IPS-20b (cell line): Measurements from ENCODE around the gene TUT4.

ENCODE experiments used
- H3K27ac ChIP-seq: one replicate; pipeline ENCODE4 v1.5.1; 2013; ENCODE audit warnings: low read length
- H3K27me3 ChIP-seq: 2 replicates; pipeline ENCODE4 v1.6.1; 2013; ENCODE audit warnings: mild to moderate bottlenecking, low read length, inconsistent platforms; ENCODE audit not compliant: insufficient read depth
- H3K36me3 ChIP-seq: 2 replicates; pipeline ENCODE4 v1.6.1; 2013; ENCODE audit warnings: low read depth, mild to moderate bottlenecking, inconsistent platforms, low read length, moderate library complexity; ENCODE audit not compliant: insufficient read depth
- H3K4me1 ChIP-seq: 2 replicates; pipeline ENCODE4 v1.6.1; 2013; ENCODE audit warnings: mild to moderate bottlenecking, control low read depth, inconsistent platforms, low read length, moderate library complexity; ENCODE audit not compliant: insufficient read depth
- H3K4me3 ChIP-seq: 2 replicates; pipeline ENCODE4 v1.5.1; 2013; ENCODE audit warnings: mild to moderate bottlenecking, low read length, inconsistent platforms
- H3K9ac ChIP-seq: 2 replicates; pipeline ENCODE4 v1.6.1; 2013; ENCODE audit warnings: low read depth, mild to moderate bottlenecking, inconsistent platforms, low read length, moderate library complexity
- H3K9me3 ChIP-seq: 2 replicates; pipeline ENCODE4 v1.6.1; 2013; ENCODE audit warnings: mild to moderate bottlenecking, low read depth, low read length, inconsistent platforms; ENCODE audit not compliant: insufficient read depth

The TUT4 gene, protein sequence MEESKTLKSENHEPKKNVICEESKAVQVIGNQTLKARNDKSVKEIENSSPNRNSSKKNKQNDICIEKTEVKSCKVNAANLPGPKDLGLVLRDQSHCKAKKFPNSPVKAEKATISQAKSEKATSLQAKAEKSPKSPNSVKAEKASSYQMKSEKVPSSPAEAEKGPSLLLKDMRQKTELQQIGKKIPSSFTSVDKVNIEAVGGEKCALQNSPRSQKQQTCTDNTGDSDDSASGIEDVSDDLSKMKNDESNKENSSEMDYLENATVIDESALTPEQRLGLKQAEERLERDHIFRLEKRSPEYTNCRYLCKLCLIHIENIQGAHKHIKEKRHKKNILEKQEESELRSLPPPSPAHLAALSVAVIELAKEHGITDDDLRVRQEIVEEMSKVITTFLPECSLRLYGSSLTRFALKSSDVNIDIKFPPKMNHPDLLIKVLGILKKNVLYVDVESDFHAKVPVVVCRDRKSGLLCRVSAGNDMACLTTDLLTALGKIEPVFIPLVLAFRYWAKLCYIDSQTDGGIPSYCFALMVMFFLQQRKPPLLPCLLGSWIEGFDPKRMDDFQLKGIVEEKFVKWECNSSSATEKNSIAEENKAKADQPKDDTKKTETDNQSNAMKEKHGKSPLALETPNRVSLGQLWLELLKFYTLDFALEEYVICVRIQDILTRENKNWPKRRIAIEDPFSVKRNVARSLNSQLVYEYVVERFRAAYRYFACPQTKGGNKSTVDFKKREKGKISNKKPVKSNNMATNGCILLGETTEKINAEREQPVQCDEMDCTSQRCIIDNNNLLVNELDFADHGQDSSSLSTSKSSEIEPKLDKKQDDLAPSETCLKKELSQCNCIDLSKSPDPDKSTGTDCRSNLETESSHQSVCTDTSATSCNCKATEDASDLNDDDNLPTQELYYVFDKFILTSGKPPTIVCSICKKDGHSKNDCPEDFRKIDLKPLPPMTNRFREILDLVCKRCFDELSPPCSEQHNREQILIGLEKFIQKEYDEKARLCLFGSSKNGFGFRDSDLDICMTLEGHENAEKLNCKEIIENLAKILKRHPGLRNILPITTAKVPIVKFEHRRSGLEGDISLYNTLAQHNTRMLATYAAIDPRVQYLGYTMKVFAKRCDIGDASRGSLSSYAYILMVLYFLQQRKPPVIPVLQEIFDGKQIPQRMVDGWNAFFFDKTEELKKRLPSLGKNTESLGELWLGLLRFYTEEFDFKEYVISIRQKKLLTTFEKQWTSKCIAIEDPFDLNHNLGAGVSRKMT (N-terminal part only)

GRCh38 chr1:52552505-52553361 is at the start of gene TUT4:
Gene TUT4, minus strand, starts transcription at chr1:52553092. Its CDS starts 26,812 bp downstream, at chr1:52526280.
- H3K4me3 ChIP-seq, result peak within 1 kb of the TSS; percentile 89

GRCh38 chr1:52601991-52602855 is 49.3 kb upstream of the TUT4 start, which contains the start of gene GPX7:
Gene GPX7, plus strand, starts transcription at chr1:52602371. Its CDS starts 39 bp downstream, at chr1:52602410.
- H3K27ac ChIP-seq, result no peak within 1 kb of the TSS
- H3K9me3 ChIP-seq, result no peaks in the 10 kb centered on the region
- H3K4me1 ChIP-seq, result no peaks in the 10 kb centered on the region
- peaks cover 40% of the 10 kb centered on the region for H3K27me3 ChIP-seq
- H3K36me3 ChIP-seq, result no peaks in the 10 kb centered on the region
- H3K4me3 ChIP-seq, result peak within 1 kb of the TSS; percentile 66
- peak within 1 kb of the TSS; percentile 60; the same call in 1 of the 2 replicates for H3K9ac ChIP-seq

More at GRCh38 chr1:52552505-52553361, at the start of gene TUT4:
- Histone ChIP-seq H3K27me3 (no peaks in the 10 kb centered on the region; the same call in 1 of the 2 replicates), H3K4me1 (peaks cover 22% of the 10 kb centered on the region), H3K27ac (peak within 1 kb of the TSS; percentile 72), H3K9ac (peak within 1 kb of the TSS; percentile 91), H3K36me3 (no peaks in the 10 kb centered on the region), H3K9me3 (no peaks in the 10 kb centered on the region)

GRCh38 chr1:52601519-52601918 is 48.6 kb upstream of the TUT4 start:
- H3K27me3 ChIP-seq, result peaks cover 40% of the 10 kb centered on the region
- no peaks in the 10 kb centered on the region for H3K36me3 ChIP-seq
- no peak overlapping the region for H3K27ac ChIP-seq
- no peaks in the 10 kb centered on the region for H3K4me1 ChIP-seq
- no peak overlapping the region for H3K9ac ChIP-seq
- peak overlapping the region; percentile 66; the same call in 1 of the 2 replicates for H3K4me3 ChIP-seq
- no peaks in the 10 kb centered on the region for H3K9me3 ChIP-seq

GRCh38 chr1:52600533-52601179 is 47.8 kb upstream of the TUT4 start:
- Histone ChIP-seq H3K4me1 (no peaks in the 10 kb centered on the region), H3K27ac (no peak overlapping the region), H3K9me3 (no peaks in the 10 kb centered on the region), H3K27me3 (peaks cover 40% of the 10 kb centered on the region), H3K9ac (no peak overlapping the region), H3K36me3 (no peaks in the 10 kb centered on the region), H3K4me3 (no peak overlapping the region)

DNA sequence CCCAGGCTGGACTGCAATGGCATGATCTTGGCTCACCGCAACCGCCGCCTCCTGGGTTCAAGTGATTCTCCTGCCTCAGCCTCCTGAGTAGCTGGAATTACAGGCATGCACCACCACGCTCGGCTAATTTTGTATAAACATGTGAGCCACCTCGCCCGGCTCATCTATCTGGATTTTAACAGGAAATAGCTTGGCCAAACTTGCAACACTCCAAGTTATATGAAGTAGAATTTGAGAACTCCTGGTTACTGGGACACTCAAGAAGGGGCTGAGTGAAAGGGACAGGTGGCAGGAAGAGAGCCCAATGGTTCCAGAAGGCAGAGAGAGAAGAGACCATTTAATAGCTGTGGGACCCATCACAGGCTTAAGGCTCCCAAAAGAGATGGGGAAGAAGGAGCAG is 46.3 kb upstream of the TUT4 start:
- Histone ChIP-seq H3K27ac (no peak overlapping the region), H3K9ac (no peak overlapping the region), H3K9me3 (no peaks in the 10 kb centered on the region), H3K4me3 (no peak overlapping the region), H3K4me1 (no peaks in the 10 kb centered on the region), H3K36me3 (no peaks in the 10 kb centered on the region), H3K27me3 (peaks cover 38% of the 10 kb centered on the region)

DNA sequence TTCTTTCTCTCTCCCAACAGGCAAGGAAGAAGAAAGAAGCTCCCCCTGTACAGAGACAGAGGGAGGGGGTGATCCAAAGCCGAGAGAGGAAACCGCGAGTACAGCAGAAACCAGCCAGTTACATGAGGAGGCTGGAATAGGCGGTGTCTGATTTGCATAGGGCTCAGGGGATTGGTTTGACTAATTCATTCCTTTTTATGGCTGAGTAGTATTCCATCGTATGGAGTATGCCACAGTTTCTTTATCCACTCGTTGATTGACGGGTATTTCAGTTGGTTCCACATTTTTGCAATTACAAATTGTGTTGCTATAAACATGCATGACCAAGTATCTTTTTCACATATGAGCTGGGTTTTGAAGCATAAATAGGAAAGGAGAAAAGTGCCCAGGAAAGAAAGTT is 45.8 kb upstream of the TUT4 start:
- Histone ChIP-seq H3K9ac (no peak overlapping the region), H3K4me3 (no peak overlapping the region), H3K27ac (no peak overlapping the region)

DNA sequence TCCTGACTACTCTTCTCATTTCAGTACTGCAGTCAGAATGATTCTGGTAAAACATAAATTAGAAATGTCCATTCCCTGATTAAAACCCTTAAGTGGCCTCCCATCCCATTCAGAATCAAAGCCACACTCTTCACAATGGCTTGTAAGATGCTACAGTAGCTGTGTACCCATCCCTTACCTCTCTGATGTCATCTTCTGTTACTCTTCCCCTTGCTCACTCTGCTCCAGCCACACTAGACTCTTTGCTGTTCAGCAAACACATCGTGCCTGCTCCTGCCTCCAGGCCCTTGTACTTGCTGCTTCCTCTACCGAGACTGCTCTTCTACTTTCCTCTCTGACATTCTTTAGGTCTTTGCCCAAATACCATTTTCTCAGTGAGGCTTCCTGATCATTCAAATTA is 45.0 kb upstream of the TUT4 start:
- H3K36me3 ChIP-seq, result no peaks in the 10 kb centered on the region
- no peak overlapping the region for H3K4me3 ChIP-seq
- H3K4me1 ChIP-seq, result no peaks in the 10 kb centered on the region
- H3K27me3 ChIP-seq, result peaks cover 25% of the 10 kb centered on the region
- H3K27ac ChIP-seq, result no peak overlapping the region
- no peak overlapping the region for H3K9ac ChIP-seq
- no peaks in the 10 kb centered on the region for H3K9me3 ChIP-seq

More for the DNA sequence above, 45.8 kb upstream of the TUT4 start:
- H3K36me3 ChIP-seq, result no peaks in the 10 kb centered on the region
- no peaks in the 10 kb centered on the region for H3K9me3 ChIP-seq
- no peaks in the 10 kb centered on the region for H3K4me1 ChIP-seq
- peaks cover 33% of the 10 kb centered on the region for H3K27me3 ChIP-seq

- peaks cover 1% of the 10 kb centered on the region; the same call in 1 of the 2 replicates for H3K4me1 ChIP-seq
- no peak overlapping the region for H3K4me3 ChIP-seq
These were observed 42.2 kb upstream of the TUT4 start for GRCh38 chr1:52595061-52595460.

GRCh38 chr1:52593495-52593894 is 40.6 kb upstream of the TUT4 start:
- H3K27me3 ChIP-seq, result no peaks in the 10 kb centered on the region
- no peak overlapping the region for H3K27ac ChIP-seq
- no peaks in the 10 kb centered on the region for H3K36me3 ChIP-seq
- no peak overlapping the region for H3K4me3 ChIP-seq
- peaks cover 5% of the 10 kb centered on the region; the same call in 1 of the 2 replicates for H3K4me1 ChIP-seq
- no peak overlapping the region for H3K9ac ChIP-seq
- H3K9me3 ChIP-seq, result no peaks in the 10 kb centered on the region

More at GRCh38 chr1:52595061-52595460, 42.2 kb upstream of the TUT4 start:
- H3K36me3 ChIP-seq, result no peaks in the 10 kb centered on the region
- no peak overlapping the region for H3K9ac ChIP-seq
- no peaks in the 10 kb centered on the region for H3K27me3 ChIP-seq
- no peaks in the 10 kb centered on the region for H3K9me3 ChIP-seq
- H3K27ac ChIP-seq, result no peak overlapping the region
